ENCODE measurements around the gene PHACTR3. TPM values are rescaled to one million over a fixed set of nuclear protein-coding genes. Genes with fewer than 3 reads are reported as not detected.

The PHACTR3 gene
- total RNA-seq, 2 donors from 2014 or later = 0.34 TPM; not detected in 1

- intact Hi-C loops (cut with DNase I) = no loop called here
Measured at GRCh38 chr20:59780494-59781185, 176.3 kb downstream of the PHACTR3 start.

DNA sequence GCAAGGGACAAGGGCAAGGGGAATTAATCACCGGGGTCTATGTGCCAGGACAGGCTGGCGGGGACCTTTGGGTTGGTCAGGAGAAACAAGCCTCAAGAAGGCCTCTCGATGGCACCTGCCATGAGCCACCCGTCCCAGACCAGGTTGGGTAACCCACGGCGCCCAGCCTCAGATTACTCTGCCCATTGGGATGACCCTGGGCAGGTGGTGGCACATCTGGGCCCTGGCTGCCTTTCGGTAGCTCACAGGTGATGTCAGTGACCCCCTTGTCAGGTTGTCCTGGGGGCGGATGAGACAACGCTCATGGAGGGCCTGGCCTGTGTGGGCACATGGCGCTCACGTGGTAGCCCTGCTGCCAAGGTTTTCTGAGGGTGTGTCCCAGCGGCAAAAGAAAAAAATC lies 176.9 kb downstream of the PHACTR3 start:
- Histone ChIP-seq H3K27ac (no peak overlapping the region), H3K4me3 (no peak overlapping the region), H3K36me3 (no peaks in the 10 kb centered on the region), H3K9me3 (no peaks in the 10 kb centered on the region), H3K4me1 (replicated peaks) (no peaks in the 10 kb centered on the region), H3K27me3 (replicated peaks; ENCODE audit: insufficient read depth) (no peaks in the 10 kb centered on the region)
- intact Hi-C loops (cut with DNase I) = no loop called here
- TF ChIP-seq, protein P1, sequence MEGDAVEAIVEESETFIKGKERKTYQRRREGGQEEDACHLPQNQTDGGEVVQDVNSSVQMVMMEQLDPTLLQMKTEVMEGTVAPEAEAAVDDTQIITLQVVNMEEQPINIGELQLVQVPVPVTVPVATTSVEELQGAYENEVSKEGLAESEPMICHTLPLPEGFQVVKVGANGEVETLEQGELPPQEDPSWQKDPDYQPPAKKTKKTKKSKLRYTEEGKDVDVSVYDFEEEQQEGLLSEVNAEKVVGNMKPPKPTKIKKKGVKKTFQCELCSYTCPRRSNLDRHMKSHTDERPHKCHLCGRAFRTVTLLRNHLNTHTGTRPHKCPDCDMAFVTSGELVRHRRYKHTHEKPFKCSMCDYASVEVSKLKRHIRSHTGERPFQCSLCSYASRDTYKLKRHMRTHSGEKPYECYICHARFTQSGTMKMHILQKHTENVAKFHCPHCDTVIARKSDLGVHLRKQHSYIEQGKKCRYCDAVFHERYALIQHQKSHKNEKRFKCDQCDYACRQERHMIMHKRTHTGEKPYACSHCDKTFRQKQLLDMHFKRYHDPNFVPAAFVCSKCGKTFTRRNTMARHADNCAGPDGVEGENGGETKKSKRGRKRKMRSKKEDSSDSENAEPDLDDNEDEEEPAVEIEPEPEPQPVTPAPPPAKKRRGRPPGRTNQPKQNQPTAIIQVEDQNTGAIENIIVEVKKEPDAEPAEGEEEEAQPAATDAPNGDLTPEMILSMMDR (IDR thresholded peaks at IDR 0.05) = no peak
- TF ChIP-seq POLR2AphosphoS5 (IDR thresholded peaks at IDR 0.05) (no peak), POLR2A (IDR thresholded peaks at IDR 0.05) (no peak)
- no peak for DNase-seq (ENCODE audit: low spot score)
- 86% methylated on average over 10 of the region's 12 CpGs for WGBS

More at GRCh38 chr20:59780494-59781185, 176.3 kb downstream of the PHACTR3 start:
- Histone ChIP-seq H3K9me3 (no peaks in the 10 kb centered on the region), H3K27me3 (replicated peaks; ENCODE audit: insufficient read depth) (no peaks in the 10 kb centered on the region), H3K4me3 (no peak overlapping the region), H3K4me1 (replicated peaks) (no peaks in the 10 kb centered on the region), H3K36me3 (no peaks in the 10 kb centered on the region), H3K27ac (no peak overlapping the region)
- no peak for DNase-seq (ENCODE audit: low spot score)
- TF ChIP-seq POLR2AphosphoS5 (IDR thresholded peaks at IDR 0.05) = no peak
- TF ChIP-seq POLR2A (IDR thresholded peaks at IDR 0.05) = no peak
- TF ChIP-seq, protein P1 (IDR thresholded peaks at IDR 0.05) = no peak
- WGBS = 82% methylated on average over 12 of the region's 12 CpGs

DNA sequence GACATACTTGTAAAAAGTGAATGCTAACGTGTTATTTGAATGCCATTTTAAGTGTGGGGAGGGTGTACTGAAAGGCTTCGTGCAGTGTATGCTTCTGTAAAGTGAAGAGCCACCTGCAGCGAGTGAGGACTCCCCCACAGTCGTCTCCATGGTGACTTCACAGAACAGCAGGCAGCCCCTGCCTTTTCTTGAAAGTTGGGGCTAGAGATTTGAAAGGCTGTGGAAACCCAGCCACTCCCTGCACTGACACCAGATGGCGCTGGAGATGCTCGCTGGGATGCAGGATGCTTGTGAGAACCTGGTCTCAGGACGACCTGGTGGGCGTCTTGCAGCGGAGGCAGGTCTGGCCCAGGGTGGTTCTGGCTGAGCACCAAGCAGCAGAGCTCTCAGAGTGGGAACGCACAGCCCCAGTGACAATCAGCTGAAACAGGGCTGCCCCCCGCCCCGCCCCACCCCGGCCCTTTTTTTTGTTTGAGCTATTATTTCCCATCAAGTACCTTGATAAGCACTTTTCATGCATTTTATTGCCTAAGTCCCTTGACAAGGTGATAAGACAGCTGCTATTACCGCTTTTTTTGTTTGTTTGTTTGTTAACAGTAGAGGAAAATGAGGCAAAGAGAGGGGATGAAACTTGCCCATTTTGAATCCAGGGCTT lies 178.8 kb downstream of the PHACTR3 start:
- Histone ChIP-seq H3K27ac (no peak overlapping the region), H3K4me1 (replicated peaks) (no peaks in the 10 kb centered on the region), H3K27me3 (replicated peaks; ENCODE audit: insufficient read depth) (no peaks in the 10 kb centered on the region), H3K36me3 (no peaks in the 10 kb centered on the region), H3K4me3 (no peak overlapping the region), H3K9me3 (no peaks in the 10 kb centered on the region)
- DNase-seq (ENCODE audit: low spot score) = peak; percentile 37
- intact Hi-C loops (cut with DNase I) = no loop called here
- WGBS = 21% methylated on average over 14 of the region's 14 CpGs
- TF ChIP-seq, protein P1 (IDR thresholded peaks at IDR 0.05) = peak; percentile 63 to 71 (median 69)
- TF ChIP-seq POLR2AphosphoS5 (IDR thresholded peaks at IDR 0.05) (no peak), POLR2A (IDR thresholded peaks at IDR 0.05) (no peak)

DNA sequence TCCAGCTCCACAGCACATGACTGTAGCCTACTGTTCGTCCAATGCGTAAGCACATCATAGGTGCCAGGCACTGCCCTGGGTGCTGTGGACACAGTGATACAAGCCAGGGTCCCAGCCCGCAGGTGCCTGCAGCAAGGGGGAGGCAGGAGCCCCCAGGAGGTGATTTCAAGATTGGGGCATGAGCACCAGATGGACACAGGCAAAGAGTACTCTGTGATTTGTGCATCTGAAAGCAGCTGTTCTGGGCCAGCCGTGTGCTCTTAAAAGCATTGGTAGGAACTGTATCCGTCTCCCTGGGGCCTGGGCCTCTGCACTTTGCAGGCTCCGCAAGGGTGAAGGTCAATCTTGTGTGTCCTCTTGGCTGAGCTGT lies 179.3 kb downstream of the PHACTR3 start:
- intact Hi-C loops (cut with DNase I) = no loop called here
- no peaks in the 10 kb centered on the region for H3K4me1 ChIP-seq (replicated peaks)
- no peaks in the 10 kb centered on the region for H3K9me3 ChIP-seq
- no peak for DNase-seq (ENCODE audit: low spot score)
- no peak overlapping the region for H3K4me3 ChIP-seq
- no peak overlapping the region for H3K27ac ChIP-seq
- no peak for TF ChIP-seq POLR2A (IDR thresholded peaks at IDR 0.05)
- WGBS = 85% methylated on average over 6 of the region's 6 CpGs
- no peaks in the 10 kb centered on the region for H3K36me3 ChIP-seq
- no peaks in the 10 kb centered on the region for H3K27me3 ChIP-seq (replicated peaks; ENCODE audit: insufficient read depth)

DNA sequence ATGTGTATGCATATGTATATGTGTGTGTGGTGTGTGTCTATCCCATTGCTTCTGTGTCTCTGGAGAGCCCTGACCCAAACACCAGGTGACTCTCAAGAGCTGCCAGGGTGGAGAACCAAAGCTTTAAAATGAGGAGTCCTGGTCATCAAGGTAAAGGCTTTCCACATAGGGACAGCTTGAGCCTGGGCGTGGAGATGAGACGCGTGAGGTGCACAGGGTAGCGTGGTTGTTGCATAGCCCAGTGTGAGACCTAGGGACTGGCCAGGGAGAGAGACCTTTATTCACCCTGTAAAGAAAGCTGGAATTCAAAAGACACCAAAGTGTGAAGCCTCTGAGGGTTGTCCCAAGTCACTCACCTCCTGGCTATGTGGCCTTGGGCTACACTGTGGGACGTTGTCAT lies 180.0 kb downstream of the PHACTR3 start:
- H3K27me3 ChIP-seq (replicated peaks; ENCODE audit: insufficient read depth) = no peaks in the 10 kb centered on the region
- no peaks in the 10 kb centered on the region for H3K9me3 ChIP-seq
- 88% methylated on average over 5 of the region's 5 CpGs for WGBS
- no peak for DNase-seq (ENCODE audit: low spot score)
- no peak overlapping the region for H3K4me3 ChIP-seq
- TF ChIP-seq POLR2A (IDR thresholded peaks at IDR 0.05) = no peak
- no peaks in the 10 kb centered on the region for H3K4me1 ChIP-seq (replicated peaks)
- intact Hi-C loops (cut with DNase I) = no loop called here
- H3K27ac ChIP-seq = no peak overlapping the region
- H3K36me3 ChIP-seq = no peaks in the 10 kb centered on the region

All from prostate gland (tissue), 2 donors.